HG02763 (cell line): ENCODE results near the gene BCAN.

Experiments used
- ATAC-seq: cut with Tn5 transposase; IDR thresholded peaks from one replicate; pipeline ENCODE4 v1.9.1; 2021; ENCODE audit warnings: mild to moderate bottlenecking, moderate library complexity; ENCODE audit not compliant: unreplicated experiment

BCAN gene

DNA sequence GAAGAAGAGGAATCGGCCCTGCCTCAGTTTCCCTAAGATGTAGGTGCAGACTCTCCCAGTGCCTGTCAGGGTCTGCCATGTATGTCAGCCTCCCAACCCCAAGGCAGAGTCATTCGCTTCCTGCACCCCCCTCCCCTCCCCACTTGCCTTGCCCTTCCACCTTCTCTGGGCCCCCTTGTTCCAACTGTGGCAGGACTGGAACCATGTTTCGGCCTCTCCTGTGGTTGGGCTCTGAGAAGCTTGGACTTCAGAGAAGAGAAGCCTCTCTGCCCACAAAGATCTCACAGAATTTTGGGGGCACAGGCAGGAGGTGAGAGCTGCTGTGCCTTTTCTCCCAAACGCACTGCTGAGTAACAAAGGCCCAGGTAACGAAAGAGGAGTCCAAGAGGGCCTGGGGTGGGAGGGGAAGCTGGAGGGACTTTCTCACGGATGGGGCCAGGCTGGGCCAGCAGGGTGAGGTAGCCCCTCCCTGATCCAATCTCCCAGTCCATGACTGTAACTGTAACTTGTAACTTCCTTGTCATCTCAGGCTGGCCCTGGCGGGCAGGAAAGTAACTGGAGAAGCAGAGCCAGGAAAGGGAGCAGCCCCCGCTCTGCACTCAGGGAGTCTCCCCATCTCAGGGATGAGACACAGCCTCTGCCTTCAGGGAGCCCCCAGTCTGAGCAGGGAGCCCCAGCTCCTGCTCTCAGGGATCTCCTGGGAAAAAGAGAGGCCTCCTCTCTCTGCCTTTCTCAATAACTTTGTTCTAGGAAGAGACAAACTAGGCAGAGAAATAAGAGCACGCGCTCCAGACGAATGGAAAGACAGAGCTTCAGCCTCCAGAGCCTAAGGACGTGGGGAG, 52.2 kb downstream of the BCAN start:
- ATAC-seq: no peak

DNA sequence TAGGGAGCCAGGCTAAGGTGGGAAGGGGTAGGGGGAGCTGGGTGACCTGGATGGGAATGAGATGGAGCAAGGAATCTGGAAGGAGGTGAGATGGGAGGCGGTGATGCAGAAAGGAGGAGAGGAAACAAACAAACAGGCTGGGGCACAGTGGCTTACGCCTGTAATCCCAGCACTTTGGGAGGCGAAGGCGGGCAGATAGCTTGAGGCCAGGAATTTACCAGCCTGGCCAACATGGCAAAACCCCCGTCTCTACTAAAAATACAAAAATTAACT, 52.7 kb downstream of the BCAN start:
- ATAC-seq: no peak

DNA sequence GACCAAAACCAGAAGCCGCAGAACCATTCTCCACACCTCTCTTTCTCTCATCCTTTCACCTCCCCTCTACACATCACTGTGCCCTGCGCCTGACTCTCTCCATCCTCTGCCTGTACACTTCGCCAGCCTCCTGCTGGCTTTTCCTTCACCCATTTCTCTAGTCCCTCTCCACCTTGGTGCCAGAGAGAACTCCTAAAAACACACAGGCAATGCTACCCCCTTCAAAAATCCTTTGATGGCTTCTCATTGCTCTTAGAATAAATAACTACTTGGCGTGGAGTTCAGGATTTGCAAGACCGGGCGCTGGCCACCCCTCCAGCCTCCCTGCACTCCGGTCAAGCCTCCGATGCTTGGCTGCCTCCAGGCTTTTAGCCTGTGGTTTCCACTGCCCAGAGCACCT, 54.8 kb downstream of the BCAN start:
- ATAC-seq: no peak

DNA sequence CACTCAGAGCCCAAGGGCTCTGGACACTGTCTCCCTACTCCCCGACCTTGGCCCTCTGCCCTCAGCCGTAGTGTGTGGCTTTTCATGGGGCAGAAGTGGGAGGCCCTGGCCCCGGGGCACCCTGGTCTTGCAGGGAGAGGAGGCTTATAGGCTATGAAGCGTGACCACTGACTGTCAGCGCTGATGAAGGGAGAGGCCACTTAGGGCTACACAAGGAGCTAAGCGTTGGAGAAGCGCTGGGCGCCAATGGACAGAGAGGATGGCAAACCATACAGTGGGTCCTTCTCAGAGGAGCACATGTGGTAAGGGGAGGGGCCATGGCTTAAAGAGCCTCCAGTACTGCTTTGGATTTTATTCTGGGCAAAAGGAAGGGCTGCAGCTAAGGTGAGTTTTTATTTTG, 55.6 kb downstream of the BCAN start:
- ATAC-seq: no peak

DNA sequence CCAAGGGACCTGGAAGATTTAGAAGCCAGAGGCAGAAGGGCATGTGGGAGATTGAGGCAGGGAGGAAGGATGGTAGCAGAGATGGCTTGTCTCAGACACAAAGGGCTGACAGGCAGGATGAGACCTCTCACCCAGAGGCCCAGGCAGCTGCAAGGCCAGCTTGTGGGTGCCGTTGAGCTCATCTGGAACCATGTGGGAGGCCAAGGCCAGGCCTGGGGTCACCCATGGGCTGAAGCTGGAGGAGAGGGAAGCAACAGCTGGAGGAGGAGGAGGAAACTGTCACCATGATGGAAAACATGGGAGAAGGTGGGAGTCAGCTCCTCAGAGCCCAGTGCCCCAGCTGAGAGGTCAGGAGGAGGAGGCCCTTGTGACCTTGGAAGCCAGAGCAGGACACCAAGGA, 57.1 kb downstream of the BCAN start:
- no peak for ATAC-seq

DNA sequence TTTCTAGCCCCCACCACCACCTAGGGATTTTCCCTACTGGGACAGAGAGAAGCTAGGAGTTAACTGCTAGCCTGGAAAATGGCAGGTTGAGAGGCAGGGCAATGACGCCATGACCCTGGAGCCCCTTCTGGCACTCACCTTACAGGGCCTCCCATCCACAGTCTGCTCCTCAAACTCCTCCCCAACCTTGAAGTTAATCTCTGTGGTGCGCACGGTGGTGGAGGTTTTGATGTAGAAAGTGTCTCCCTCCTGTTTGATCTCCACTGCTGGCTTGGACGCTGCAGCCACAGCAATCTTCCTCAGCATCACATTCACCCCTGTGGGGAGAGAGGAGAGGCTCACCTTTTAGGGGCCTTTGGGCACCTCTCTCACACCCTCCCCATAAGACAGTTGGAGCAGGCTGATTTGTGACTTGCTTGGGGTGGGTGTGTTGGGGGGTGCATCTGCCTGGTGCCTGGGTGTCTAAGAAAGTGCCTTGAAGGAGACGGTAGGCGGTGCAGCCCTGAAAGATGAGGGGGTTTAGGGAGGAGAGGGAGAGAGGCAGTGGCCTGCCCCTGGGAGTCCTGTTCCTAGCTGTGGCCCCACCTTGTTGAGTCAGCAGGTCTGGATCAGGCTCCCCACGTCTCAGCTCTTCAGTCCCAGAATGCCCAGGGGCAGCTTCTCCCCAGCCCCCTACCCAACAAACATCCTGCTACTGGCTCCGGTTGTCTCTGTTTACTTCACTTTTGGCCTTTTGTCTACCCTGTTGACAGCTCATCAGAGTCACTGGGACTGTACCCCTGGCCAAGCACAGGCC, 59.0 kb downstream of the BCAN start:
- ATAC-seq: no peak

DNA sequence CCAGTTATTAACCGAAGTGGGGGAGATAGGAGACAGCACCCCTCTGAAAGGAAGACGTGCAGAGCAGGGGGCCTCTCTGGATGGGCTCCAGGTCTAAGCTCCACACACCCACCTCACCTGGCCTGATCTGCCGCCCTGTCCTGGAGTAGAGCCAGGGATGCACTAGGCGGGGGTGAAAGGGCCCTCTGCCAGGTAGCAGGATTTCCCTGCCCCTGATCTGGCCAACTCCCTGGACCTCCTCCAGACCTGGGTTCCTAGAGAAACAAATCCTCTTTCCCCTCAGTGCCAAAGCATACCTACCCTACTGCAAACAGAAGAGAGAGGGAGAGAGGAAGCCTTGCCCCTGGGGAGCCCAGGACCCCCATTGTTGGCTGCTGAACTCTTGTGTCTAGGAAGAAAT, 61.4 kb downstream of the BCAN start:
- no peak for ATAC-seq

DNA sequence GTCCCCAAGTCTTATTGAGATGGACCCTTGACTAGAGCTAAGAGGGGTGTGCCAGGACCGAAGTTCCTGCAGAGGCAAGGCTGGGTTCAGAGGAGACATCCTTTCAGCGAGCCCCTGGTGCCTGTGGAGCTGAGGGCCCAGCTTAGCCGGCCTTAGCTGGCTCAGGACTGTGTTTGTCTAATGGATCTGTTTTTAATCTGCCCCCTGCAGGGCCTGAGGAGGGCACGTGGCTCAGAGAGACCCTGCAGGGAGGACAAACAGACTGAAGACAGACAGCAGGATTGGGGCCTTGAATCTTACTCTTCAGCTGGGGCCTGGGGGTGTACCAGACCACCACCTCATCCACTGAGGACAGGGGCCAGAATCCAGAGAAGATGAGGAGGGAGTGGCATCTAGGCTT, 61.8 kb downstream of the BCAN start:
- ATAC-seq: no peak

DNA sequence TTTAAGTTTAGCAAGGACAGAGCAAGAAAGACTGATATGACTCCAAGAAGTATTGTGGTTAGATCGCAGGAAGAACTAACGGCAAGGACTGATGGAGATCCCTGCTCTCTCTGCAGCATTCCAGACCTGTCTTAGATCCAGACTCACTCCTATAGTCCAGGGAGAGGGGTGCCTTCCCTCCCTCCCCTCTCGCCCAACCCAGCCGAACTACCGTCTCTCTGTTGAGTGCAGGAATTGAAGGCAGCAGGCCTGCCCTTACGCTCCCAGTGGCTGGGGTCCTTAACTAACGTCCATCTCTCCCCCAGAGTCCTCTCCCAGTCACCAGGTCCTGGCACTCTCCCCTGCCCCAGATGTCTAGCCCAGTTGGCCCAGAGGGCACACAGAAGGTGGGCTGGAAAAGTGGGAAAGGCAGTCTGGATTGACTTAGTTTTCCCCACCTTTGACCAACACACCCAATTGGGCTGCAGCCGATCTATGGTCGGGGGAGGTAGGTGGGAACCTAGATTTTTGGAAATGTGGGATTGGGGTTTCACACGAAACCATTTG, 62.3 kb downstream of the BCAN start:
- no peak for ATAC-seq

DNA sequence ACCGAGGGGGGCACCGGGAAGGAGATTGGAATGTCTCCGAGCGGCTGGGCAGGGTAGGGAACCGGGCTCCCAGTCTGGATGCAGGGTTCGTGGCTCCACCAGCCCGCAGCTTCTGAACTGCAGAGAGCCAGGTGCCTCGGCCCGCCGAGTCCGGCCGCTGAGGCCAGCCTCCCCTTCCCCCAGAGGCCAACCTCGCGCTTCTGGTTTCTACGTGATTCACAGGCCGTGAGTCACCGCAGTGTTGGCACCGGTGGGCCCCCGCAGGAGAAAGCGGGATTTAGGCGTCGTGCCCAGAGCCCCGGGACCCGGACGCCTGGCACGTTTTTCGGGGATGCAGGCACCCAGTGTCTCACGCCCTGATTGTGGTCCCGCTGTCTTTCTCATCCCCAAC, 63.0 kb downstream of the BCAN start:
- ATAC-seq: no peak

DNA sequence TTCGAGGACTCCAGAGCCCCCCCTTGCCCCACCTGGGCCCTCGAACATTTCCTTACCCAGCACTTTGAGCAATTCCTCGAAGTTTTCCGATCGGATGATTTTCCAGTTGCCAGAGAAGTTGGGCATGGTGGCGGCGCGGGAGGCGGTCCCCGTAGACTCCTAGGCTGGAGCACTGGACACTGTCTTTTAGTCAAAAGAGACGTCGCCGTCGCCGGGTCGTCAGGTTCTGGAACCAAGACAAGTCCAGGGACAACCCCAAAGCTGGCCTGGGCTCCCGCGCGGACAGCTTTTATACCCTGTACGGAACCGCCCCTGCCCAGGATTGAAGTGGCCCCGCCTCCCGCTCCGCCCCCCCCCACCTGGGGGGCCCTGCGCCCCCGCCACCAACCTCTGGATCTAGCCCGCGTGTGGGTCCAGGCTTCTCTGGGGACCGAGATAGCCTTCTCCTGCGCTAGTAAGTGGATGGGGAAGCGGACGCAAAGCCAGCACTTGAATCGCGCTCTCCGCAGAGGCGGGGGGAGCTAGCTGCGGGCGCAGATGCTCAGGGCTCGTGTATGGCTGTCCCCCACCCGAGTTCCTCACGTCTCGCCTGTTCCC, 63.5 kb downstream of the BCAN start, which contains the start of gene CRABP2:
CRABP2 (minus strand) TSS at position 263 of the 597 bp plus-strand sequence; CDS start at position 126, 137 bp downstream.
- no peak for ATAC-seq

DNA sequence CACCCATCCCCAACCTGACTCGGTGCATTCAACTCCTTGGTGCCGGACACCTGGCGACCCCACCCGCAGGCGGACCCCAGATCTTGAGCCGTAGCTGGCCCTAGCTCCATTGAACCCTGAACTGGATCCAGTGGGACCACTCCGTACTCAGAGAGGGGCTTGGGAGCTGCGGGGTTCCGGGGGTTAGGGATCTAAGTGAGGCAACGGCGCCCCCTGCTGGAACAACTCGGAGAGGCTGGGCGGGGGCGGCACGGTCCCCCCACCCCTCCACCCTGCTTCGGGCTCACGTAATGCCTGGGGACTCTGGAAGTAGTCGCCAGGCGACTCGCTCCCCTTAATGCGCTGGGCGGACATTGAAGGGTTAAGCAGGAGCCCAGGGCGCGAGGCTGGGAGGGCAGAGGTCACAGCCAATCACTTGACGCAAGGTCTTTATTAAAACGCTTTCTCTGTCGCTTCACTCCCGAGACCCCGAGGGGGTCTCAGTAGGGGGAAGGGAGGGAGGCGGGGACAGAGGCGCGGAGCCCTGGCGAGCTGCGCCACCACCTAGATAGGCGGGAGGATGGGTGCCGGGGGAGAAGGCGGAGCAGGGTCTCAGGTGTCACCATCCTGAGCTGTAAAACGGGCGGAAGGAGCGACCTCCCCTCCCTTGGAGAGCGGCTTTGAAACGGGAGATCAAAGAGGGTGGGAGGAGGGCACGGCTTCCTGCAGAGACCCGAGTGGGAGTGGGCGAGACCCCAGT, 64.2 kb downstream of the BCAN start:
- ATAC-seq: no peak

DNA sequence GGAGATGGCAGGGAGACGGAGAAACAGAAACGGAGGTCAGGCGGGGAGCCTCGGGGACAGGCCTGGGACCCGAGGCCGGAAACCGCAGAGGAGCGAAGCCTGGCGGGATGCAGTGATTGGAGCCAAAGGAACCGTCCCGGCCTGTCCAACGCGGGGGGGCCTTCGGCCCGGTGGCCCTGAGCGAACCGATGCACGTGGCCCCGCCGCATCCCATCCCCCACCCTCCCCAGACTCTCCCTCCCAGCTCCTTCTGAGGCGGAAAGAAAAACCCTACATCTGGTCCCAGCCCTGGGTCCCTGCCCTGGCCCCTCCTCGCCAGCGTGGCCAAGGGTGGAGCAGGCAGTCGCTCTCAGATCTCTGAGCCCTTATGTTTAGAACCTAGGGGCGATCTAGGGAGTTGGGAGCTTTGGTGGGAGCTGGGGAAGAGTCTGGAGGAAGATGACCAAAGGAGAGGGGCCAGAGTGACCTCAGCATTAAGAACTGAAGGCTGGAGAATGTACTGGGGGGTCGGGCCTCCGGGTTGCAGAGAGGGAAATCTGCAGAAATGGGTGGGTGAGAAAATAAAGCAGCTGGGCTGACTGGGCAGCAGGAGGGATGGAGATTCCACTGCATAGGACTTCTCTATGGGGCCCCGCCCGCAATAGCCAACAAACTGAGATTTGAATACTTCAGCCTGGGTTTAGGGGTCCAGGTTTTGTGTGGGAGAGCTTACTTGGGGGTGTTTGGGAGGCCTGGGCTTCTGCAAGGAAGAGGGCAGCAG, 64.9 kb downstream of the BCAN start:
- ATAC-seq: no peak

DNA sequence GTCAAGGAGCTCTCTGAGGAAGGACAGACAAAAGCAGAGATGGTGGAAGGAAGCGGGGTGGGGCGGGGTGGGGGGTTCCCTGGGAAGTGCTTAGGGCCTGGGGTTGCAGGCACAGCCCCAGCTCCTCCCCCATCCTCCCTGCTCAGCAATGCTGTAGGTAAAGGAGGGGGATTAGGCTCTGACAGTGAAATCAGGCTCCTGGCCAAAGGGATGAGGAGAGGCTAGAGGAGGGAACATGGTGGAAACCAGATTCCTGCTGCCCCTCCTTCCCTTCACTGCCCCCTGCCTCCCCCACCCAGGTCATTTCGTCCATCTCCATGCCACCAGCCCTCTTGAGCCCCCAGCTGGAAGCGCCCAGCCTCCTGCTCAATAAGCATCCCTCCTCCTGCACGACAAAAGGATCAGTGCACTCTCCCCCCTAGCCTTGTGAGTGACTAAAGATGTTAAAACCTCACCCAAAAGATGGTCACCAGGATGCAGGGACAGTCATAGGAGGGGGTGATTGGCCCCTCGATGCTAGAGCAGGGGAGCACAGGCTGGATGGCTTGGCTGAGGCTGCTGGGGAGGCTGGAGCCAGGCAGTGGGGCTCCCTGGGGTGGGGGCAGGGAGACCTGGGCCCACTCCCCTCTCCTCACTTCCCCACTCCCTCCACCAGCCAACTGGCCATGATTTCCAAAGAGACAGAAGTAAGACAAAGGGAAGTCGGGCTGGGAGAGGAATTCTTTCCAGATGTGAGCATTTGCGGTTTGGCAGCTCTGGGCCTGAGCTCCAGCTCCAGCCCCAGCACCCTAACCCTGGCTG, 65.7 kb downstream of the BCAN start:
- no peak for ATAC-seq

DNA sequence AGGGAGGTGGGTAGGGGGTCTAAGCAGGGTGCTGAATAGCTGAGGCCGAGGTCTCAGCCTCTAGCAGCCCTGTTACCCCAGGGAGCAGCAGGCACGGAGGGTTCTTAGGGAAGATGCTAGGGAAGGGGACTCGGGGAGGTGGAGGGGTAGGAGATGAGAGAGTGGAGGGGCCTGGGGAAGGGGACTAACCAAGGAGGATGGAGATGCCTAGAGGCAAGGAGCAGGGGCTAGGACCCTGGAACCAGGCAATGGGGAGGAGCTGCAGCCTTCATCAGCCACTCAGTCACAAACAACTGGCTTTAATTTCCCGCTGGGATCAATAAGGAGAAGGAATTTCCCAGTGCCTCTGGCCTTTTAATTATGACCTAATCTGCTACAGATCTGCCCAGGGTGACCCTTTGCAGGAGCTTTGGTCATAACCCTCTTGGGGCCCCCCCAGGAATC, 66.3 kb downstream of the BCAN start:
- ATAC-seq: no peak

DNA sequence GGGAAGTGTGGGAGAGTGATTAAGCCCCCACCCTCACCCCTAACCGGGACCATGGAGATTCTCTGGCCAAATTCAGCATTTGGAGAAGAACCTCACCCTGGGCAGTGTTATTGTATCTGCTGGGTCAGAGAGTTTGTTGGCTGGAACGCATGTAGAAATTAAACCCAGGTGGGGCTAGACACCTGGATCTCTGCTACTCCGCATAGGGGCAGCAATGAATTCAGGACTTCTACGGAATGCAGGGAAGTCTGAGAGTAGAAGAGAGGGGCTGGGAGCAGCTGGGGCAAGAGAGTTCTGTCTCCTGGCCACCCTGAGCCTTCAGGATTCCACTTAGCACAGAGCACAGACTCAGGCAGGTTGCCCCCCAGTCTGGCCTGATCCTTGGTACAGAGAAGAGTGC, 67.1 kb downstream of the BCAN start:
- no peak for ATAC-seq
